Kidney glomerular epithelial cell (primary cell): ENCODE data around the gene PRSS8.
"Not testable (repeated sequence)": the region's sequence is repeated elsewhere in the genome, so short reads cannot be mapped to it uniquely, and the experiment has no call there.

Experiments used
- DNase-seq: peaks from one replicate; lab custom pipeline; 2025; lab: John Stamatoyannopoulos, UW

Gene PRSS8

DNA sequence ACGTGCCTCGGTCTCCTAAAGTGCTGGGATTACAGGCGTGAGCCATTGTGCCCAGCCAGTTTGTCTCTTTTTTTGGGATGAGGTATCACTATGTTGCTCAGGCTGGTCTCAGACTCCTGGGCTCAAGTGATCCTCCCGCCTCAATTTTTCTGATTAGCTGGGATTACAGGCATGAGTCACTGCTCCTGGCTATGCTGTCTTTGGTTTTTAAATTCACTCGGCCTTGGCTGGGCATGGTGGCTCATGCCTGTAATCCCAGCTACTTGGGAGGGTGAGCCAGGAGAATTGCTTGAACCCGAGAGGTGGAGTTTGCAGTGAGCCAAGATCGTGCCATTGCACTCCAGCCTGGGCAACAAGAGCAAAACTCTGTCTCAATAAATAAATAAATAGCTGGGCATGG lies 8.9 kb upstream of the PRSS8 start:
- not testable (repeated sequence) for DNase-seq

DNA sequence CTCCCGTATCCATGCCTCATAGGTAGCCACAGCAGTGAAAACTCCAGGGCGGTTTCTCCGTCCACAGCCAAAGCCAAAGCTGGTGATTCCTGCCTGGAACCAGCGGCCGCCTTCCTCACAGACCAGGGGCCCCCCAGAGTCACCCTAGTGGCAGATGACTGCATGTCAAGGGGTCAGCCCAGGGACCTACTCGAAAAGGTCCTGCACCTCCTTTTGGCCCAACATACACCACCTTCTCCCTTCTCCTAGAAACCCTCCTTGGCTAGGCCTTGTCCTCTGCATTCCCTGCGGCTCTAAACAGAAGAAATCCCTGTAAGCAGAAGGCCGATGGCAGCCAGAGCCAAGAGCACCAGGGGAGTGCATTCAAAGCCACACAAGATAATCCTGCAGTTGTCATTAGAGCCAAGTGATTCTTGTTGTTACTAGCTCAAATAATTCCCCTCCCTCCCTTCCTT lies 8.2 kb upstream of the PRSS8 start:
- no peak for DNase-seq

DNA sequence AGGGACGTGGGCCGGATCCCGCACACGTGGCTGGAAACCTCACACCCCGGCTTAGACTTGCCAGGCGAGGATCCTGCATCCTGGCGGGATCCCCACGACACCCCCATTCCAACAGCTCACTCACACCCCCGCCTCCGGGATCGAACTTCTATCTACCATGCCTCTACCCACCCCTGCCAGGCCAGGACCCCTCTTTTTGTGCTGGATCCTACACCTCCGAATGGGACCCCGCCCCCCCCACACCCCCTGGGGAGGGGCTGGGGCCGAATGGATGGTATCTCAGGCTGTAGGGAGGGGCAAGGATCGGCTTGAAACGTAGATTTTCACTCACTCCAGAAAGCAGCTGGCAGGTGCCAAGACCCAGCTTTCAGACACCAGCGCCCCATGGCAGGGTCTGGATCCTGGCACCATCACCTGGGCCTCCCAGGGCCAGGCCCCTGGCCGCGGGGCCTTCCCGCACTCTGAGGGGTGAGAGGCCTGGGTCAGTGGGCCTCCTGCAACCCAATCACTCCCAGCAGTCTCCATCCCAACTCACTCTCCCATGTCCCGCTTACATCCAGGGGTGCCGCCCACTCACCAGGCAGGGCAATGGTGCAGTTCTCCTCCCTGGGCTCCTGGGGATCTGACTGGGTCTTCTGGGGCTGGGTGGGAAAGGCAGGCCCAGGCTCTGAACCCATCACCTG lies 7.6 kb upstream of the PRSS8 start:
- DNase-seq = no peak

DNA sequence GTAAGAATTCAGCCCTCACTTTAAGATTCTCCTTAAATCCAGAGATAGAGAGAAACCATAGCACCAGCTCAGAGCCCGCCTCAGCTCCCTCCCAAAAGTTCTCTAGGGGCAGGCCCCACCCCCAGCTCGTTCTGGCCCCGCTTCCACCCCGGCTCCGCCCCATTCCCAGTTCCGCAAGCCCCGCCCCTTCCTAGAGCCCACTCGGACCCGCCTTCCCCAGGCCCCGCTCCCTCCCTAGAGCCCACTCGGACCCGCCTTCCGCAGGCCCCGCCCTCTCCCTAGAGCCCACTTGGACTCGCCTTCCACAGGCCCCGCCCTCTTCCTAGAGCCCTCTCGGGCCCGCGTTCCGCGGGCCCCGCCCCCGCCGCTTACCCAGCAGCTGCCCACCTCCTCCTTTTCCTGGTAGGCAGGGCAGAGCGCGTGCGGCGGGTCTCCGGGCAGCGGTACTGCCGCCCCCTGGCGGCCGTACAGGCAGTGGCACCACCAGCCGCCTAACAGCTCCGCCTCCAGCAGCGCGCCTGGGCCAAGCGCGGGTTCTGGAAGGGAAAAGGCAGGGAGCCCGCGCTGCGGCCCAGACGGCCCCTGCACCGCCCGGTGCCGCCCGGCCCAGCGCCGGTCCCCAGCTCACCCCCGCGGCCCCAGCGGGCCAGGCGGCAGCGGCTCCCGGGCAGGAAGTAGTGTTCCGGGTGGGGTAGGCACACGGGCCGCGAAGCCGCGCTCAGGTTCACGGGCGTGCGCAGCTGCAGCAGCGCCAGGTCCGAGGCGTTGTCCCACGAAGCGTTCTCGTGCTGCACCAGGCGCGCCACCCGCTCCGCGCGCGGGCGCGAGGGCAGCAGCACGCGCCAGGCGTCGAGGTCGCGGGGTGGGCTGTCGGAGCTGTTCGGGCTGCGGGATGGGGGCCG lies 6.8 kb upstream of the PRSS8 start:
- peak; percentile 97 for DNase-seq

DNA sequence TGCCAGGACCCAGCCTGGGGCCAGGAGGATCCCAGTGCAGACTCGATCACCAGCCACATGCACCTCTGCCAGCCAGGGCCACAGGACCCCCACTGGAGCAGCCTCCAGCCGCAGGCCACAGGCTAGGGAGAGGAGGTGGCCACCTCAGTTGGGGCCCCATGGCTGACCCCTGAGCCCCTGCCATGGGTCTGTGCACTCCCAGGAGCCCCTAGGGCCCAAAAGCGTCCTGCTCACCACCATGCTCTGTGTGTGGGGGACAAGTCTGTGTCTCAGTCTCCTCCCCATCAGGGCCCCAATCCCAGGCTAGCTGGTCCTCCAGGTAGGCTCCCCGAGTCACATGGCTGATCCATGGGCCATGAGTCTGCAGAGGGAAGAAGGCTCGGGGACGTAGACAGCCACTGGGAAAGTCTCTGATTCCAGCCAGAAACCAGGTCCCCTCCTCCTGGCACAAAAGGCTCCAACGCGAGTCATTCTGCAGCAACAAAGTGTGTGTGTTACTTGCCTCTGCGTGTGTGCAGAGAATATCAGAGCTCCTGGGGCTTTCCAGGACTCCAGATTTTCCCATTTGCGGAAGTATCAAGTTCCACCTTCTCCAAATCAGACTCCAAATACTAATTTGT lies 6.1 kb upstream of the PRSS8 start:
- DNase-seq = no peak

DNA sequence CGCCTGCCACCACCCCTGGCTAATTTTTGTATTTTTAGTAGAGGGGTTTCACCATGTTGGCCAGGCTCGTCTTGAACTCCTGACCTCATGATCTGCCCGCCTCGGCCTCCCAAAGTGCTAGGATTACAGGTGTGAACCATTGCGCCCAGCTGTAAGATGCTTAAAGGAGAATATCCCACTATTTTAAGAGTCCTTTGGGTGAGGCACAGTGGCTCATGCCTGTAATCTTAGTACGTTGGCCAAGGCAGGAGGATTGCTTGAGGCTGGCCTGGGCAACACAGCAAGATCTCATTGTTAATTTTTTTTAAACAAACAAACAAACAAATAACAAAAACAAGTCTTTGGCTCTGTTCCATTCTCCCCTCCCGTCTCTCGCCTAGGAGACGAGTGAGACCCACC lies 5.5 kb upstream of the PRSS8 start:
- DNase-seq = not testable (repeated sequence)

DNA sequence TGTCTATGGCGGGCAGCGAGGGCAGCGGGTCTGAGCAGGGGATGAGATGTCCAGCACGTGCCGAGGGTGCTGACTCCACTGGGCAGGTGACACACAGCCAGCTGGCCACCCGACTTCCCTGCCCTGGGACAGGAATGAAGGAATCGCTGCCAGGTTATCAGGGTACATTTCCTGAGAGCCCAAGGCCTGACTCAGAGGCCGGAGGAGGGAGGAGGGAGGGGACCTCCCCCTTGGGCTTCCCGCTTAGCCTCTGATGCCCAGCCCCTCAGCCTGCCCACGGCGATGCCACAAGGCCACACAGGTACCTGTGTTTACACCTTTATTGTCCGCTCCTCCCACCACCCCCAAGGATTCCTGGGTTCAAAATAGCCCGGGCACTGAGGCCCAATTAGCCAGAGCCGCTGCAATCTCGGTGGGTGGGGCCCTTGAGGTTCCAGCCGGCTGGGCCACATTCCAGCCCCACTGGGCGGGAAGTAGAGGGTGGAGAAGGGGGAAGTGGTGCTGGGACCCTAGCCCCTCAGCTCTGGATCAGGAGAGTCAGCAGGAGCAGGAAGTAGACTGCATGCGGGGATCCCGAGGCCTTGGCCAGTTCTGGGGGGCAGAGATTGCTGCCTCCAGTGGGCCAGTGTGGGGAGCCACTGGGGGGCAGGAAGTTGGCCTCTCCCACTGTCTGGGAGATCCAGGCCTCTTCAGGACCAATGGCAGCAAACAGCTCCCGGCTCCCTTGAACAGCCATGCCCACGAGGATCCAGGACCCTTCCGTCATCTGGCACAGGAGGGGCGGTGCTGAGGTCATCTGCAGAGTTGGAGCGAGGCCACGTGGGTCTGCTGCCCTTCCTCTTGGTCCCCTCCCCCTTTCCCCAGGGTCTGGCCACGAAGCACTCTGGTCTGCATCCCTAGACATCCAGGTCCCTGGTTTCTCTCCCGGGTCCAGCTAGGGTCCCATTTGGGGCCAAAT lies 3.4 kb upstream of the PRSS8 start:
- DNase-seq = peak; percentile 27

DNA sequence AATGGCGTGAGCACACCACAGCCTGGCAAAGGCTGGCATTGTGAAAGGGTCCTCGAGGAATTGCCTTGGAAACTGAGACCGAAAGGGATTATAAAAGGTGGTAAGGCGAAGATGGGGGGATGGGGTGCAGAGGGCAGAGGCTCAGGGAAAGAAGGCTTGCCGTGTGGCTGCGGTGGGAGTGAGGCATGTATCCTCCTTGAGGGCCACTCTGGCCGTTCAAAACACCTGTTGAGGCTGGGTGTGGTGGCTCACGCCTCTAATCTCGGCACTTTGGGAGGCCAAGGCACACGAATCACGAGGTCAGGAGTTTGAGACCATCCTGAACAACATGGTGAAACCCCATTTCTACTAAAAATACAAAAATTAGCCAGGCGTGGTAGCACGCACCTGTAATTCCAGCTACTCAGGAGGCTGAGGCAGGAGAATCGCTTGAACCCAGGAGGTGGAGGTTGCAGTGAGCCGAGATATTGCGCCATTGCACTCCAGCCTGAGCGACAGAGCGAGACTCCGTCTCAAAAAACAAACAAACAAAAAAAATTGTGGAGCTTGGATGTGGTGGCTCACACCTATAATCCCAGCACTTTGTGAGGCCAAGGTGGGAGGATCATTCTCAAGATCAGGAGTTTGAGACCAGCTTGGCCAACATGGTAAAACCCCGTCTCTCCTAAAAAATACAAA lies 1.4 kb upstream of the PRSS8 start:
- not testable (repeated sequence) for DNase-seq

DNA sequence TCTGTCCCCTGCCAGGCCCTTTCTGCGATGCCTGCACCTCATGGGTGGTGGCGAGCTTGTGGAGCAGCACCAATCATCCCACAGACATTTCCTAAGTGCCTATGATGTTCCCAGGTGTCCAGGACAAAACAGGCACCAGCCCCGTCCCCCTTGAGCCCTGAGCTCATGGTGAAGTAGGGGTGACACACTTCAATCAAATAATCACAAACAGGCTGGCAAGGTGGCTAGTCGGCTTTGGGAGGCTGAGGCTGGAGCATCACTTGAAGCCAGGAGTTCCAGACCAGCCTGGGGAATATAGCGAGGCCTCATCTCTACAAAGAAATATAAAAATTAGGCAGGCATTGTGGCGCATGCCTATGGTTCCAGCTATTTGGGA lies 748 bp upstream of the PRSS8 start:
- DNase-seq = no peak

DNA sequence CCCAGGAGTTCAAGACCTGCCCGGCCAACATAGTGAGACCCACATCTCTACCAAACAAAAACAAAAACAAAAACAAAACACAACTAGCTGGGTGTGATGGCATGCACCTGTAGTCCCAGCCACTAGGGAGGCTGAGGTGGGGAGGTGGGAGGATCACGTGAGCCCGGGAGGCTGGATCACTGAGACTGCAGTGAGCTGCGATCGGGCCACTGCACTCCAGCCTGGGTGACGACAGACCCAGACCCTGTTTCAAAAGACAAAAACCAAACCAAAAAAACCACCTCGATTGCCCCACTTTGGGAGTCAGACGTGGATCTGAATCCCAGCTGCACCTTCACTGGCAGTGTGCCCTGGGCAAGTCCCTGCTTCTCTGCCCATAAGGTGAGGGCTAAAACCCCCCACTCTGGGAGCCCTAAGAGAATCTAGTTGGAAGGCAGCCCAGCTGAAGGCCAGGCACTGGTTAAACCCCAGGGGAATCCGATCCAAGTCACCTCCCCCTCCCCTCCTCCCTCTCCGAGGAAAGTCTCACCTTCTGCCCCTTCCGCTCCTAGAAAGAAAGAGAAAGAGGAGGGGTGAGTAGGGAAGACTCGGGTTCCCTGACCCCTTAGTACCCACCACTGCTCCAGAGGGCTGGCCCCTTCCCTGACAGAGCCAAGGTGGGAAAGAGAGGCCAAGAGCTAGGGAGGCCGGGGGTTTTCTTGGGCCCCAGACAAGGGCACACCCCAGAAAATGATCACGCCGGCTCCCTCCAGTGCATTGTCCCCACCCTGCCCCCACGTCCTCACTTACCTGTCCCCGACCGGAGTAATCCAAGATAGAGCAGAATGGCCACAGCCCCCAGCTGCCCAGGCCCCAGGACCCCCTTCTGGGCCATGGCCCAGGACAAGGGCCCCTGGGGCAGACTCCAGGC lies 647 bp downstream of the PRSS8 start:
- DNase-seq = no peak

DNA sequence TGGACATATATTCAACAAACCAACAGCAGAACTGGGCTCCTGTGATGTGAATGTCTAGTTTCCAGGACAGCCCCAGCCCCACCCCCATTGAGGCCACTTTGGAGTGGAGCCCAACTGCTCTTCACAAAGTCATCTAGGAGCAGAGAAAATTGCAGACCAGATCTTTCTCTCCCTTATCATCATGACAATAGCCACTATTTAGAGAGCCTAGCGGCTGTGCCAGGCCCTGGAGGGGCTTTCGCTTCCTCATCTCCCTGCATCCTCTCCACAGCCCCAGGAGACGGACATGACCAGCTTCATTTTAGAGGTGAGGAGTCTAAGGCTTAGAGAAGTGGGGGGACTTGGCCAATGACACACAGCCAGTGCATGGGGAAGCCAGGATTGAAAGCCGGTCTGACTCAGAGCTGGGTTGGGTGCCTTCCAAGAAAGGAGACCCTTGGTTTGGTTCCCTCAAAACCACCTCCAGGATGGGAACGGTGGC lies 1.4 kb downstream of the PRSS8 start:
- no peak for DNase-seq

DNA sequence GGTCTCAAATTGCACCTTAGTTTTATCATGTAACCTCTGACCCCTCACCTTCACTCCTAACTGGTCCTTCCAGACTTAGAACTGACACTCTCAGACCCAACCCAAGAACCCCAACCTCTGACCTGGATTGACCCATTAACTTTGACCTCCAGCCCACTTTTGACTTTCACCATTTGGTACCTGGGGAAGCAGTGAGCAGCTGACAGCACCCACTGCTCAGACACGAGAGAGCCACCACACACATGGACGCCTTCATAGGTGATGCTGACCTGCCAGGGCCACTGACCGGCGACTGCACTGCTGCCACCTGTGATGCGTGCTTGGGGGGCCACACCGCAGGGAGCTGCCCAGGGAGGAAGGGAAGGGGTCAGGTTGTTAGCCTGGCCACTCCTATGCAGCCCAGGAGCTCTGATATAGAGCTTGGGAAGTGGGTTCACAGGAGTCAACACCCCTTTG lies 2.5 kb downstream of the PRSS8 start:
- no peak for DNase-seq

DNA sequence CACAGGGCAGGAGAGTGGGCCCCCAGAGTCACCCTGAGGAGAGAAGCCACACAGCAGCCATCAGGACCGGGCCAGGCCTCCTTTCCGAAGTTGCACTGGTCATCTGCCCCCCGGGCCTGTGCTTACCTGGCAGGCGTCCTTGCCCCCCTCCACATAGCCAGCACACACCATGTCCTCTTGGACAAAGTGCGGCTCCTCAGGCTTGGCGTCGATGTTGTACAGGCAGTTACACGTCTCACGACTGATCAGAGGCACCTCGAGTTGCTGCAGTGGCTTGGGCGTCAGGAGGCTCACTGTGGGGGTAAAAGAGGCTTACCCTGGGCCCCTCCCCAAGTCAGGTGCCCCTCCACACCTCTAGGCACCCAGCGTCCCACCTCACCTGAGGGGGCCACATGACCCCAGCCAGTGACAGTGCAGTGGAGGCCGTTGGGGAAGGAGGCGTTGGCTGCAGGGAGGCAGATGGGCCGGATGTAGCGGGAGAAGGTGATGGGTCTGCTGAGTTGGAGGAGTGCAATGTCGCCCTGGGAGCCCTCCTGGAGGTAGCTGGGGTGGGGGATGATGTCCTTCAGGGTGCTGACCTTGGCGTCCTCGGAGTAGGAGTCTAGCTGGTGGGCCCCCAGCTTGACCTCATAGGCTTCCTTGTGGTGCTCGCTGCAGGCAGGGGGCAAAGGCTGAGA lies 3.1 kb downstream of the PRSS8 start:
- DNase-seq = no peak

DNA sequence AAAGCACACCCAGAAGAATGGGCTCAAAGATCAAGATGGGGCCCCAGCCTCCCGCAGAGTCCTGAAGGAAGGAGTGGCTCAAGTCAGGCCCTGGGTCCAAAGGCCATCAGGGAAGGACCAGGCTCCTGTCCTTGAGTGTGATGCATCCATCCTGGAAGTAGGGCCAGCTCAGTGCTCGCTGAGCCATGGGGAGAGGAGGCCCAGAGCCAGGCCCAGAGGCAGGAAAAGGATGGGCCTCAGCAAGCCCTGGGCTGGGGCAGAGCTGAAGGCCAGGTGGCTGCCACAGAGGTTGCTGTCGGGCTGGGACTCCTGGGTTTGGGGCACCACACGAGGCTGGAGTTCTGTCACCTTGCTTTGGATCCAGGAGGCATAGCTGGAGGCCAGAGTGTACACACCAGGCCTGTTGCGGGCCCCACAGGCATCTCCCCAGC lies 3.7 kb downstream of the PRSS8 start:
- no peak for DNase-seq

DNA sequence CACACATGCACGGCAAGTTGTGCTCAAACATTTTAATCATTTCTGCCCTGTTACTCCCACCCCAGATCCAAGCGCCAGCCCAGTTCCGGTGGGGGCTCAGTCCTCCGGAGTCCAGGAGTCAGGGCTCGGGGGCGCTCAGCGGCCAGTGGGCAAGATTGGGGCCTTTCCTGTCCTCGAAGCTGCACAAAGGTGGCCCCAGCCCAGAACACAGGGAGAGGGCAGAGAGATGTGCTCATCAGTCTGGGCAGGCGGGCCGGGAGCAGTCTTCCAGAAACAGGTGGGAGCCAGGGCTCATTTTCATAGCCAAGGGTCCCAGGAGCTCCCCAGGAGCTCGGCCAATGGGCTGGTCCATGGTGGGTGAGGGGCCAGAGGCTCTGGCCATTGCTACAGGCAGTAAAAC lies 4.1 kb downstream of the PRSS8 start:
- no peak for DNase-seq

DNA sequence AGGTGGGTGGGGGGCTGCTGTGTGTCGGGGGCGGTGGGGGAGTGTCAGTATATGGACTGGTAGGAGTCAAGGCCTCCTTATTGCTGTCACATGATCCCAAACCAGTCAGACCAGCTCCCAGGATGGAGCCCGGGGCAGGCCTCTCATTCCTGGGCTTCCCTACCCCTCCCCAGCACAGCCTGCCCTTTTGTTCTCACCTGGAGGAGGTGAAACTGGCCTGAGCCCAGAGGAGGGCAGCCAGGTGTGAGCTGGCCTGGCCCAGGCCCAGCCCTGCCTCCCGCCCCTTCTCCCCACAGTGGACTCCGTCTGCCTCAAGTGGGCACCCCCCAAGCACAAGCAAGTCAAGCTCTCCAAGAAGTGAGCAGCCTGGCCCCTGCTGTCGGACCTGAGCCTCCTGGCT lies 4.6 kb downstream of the PRSS8 start:
- no peak for DNase-seq

DNA sequence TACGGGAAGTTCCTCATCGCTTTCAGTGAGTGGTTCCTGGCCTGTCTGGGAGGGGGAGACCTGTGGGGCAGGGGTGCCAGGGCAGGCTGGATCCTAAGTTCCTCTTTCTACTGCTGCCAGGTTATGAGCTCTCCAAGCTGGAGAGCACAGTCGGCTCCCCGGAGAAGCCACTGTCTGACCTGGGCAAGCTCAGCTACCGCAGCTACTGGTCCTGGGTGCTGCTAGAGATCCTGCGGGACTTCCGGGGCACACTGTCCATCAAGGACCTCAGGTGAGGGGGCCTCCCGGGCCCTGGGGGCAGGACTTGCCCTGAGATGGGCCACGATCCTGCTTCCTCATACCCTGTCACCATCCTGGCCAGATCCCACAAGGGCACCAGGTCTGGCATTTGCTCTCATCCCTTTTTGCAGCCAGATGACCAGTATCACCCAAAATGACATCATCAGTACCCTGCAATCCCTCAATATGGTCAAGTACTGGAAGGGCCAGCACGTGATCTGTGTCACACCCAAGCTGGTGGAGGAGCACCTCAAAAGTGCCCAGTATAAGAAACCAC lies 5.1 kb downstream of the PRSS8 start:
- DNase-seq = no peak

DNA sequence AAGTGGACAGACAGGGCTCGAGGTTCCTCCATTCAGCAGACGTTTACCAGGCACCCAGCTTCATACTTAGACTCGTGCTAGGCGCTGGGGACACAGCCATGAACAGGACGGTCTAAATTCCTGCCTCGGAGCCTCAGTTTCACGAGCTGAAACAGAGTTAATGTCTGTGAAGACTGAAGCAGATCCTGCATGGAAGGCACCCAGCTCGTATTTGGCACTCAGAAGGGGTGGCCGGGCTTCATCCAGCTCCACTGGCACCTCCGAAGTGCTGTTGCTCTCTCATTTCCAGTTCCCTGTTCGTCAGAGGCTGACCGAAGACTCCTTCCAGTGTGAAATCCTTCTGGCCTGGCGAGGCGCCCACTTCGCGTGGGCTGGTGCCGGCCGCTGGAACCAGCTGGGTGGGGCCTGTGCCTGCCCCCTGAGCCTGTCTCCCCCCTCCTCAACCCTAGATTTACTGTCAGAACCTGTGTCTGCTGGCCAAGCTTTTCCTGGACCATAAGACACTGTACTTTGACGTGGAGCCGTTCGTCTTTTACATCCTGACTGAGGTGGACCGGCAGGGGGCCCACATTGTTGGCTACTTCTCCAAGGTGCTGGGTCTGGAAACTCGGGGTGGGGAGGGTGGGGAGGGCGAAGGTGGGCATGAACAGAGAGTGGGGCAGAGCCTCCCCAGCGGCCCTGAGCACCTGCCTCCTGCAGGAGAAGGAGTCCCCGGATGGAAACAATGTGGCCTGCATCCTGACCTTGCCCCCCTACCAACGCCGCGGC lies 5.8 kb downstream of the PRSS8 start:
- no peak for DNase-seq
